ENCODE results near the gene AK5.
A peak's percentile ranks its signal among the peaks of the same experiment; 100 is the strongest.

AK5 gene

DNA sequence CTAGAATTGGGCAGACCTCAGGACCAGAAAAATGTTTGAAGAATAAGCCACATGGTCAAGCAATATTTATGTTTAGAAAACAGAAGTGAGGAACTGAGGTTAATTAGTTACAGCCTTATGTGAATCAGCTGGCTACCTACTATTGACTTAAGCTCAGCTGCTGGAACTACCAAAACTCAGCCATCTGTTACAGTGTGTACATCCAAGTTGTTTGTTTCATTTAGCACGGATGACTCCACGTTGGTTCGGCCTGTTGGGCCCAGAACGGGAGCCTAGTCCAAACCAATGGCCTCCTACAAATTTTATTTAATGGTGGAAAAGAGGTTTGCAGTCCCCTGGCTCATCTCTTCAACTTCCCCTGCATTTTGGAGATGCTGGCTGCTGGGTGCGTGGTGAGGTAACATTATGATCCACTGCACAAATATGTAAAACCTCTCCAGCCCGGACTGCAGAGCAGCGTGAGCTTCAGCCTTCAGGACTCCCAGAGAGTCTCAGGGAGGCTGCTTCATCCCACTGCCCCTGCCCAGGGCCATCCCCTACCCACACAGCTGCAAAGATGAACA lies 257.2 kb downstream of the AK5 start:
- H3K27me3 ChIP-seq (replicated peaks; ENCODE audit: insufficient read depth, low read length), result no peaks in the 10 kb centered on the region
- DNase-seq, result no peak
- no peaks in the 10 kb centered on the region for H3K9me3 ChIP-seq (replicated peaks; ENCODE audit: insufficient read depth, low read length)
- H3K36me3 ChIP-seq (replicated peaks; ENCODE audit: insufficient read depth, low read length), result no peaks in the 10 kb centered on the region
- no peaks in the 10 kb centered on the region for H3F3A ChIP-seq (ENCODE audit: insufficient read depth, low read length)
- H3K4me3 ChIP-seq (ENCODE audit: low read length), result no peak overlapping the region
- 0 out of 2 replicates have a peak, but pooled peaks cover 5% of the 10 kb centered on the region for H3K4me1 ChIP-seq (ENCODE audit: low read length)
- no peaks in the 10 kb centered on the region for H3K9me2 ChIP-seq (replicated peaks; ENCODE audit: insufficient read depth, low read length)
- H4K20me1 ChIP-seq (ENCODE audit: insufficient read depth, low read length), result no peaks in the 10 kb centered on the region
- no peak overlapping the region for H2AFZ ChIP-seq (ENCODE audit: low read length)
- no peak overlapping the region for H3K27ac ChIP-seq (ENCODE audit: low read length)
- H3K79me2 ChIP-seq (ENCODE audit: low read length), result no peaks in the 10 kb centered on the region
- H3K4me2 ChIP-seq (ENCODE audit: low read depth, low read length), result no peak overlapping the region
- TF ChIP-seq, protein P1, sequence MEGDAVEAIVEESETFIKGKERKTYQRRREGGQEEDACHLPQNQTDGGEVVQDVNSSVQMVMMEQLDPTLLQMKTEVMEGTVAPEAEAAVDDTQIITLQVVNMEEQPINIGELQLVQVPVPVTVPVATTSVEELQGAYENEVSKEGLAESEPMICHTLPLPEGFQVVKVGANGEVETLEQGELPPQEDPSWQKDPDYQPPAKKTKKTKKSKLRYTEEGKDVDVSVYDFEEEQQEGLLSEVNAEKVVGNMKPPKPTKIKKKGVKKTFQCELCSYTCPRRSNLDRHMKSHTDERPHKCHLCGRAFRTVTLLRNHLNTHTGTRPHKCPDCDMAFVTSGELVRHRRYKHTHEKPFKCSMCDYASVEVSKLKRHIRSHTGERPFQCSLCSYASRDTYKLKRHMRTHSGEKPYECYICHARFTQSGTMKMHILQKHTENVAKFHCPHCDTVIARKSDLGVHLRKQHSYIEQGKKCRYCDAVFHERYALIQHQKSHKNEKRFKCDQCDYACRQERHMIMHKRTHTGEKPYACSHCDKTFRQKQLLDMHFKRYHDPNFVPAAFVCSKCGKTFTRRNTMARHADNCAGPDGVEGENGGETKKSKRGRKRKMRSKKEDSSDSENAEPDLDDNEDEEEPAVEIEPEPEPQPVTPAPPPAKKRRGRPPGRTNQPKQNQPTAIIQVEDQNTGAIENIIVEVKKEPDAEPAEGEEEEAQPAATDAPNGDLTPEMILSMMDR (IDR thresholded peaks at IDR 0.05; ENCODE audit: low read length), result no peak
- TF ChIP-seq EZH2phosphoT487 (IDR thresholded peaks at IDR 0.05; ENCODE audit: low read length) (no peak), EZH2 (optimal IDR thresholded peaks at IDR 0.05; ENCODE audit: low read depth, low read length) (no peak)
- no peak overlapping the region for H3K9ac ChIP-seq (ENCODE audit: low read length)

DNA sequence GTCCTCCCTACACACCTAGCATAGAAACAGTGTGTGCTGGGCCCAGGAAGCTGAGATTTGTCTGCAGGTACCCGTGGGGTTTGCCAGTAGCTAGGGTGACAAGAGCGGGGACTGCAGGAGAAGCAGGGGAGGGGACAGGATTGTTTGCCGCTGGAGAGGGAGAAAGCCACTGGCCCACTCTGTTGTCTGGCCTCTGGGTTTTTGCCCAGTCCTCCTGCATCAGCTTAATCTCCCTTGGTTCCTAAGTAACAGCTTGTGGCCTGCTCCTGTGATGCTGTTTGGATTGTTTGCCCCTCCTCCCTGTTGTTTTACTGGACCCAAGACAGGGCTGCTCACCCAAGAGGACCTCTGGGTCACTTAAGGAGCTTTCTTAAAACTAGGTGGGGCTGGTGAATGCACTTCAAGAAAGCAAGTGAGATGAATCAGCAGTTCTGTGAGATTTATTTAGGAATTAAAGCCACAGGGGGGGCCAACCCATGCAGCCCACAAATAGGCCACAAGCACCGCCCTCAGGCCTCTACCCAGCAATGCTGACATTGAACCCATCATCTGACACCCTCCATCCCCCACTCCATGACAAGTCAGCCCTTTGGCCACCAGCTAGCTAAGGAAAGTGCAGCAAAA lies 257.8 kb downstream of the AK5 start:
- no peak overlapping the region for H3K4me3 ChIP-seq (ENCODE audit: low read length)
- no peak overlapping the region for H3K27ac ChIP-seq (ENCODE audit: low read length)
- no peaks in the 10 kb centered on the region for H4K20me1 ChIP-seq (ENCODE audit: insufficient read depth, low read length)
- no peaks in the 10 kb centered on the region for H3K27me3 ChIP-seq (replicated peaks; ENCODE audit: insufficient read depth, low read length)
- peak overlapping the region; percentile 57; the same call in 1 of the 2 replicates for H2AFZ ChIP-seq (ENCODE audit: low read length)
- H3K9ac ChIP-seq (ENCODE audit: low read length), result no peak overlapping the region
- no peak for TF ChIP-seq EZH2phosphoT487 (IDR thresholded peaks at IDR 0.05; ENCODE audit: low read length)
- TF ChIP-seq EZH2 (optimal IDR thresholded peaks at IDR 0.05; ENCODE audit: low read depth, low read length), result no peak
- TF ChIP-seq, protein P1 (IDR thresholded peaks at IDR 0.05; ENCODE audit: low read length), result no peak
- no peaks in the 10 kb centered on the region for H3K36me3 ChIP-seq (replicated peaks; ENCODE audit: insufficient read depth, low read length)
- H3K79me2 ChIP-seq (ENCODE audit: low read length), result no peaks in the 10 kb centered on the region
- no peak overlapping the region for H3K4me2 ChIP-seq (ENCODE audit: low read depth, low read length)
- 0 out of 2 replicates have a peak, but pooled peaks cover 5% of the 10 kb centered on the region for H3K4me1 ChIP-seq (ENCODE audit: low read length)
- H3K9me2 ChIP-seq (replicated peaks; ENCODE audit: insufficient read depth, low read length), result no peaks in the 10 kb centered on the region
- DNase-seq, result peak; percentile 18
- H3F3A ChIP-seq (ENCODE audit: insufficient read depth, low read length), result no peaks in the 10 kb centered on the region
- H3K9me3 ChIP-seq (replicated peaks; ENCODE audit: insufficient read depth, low read length), result no peaks in the 10 kb centered on the region

DNA sequence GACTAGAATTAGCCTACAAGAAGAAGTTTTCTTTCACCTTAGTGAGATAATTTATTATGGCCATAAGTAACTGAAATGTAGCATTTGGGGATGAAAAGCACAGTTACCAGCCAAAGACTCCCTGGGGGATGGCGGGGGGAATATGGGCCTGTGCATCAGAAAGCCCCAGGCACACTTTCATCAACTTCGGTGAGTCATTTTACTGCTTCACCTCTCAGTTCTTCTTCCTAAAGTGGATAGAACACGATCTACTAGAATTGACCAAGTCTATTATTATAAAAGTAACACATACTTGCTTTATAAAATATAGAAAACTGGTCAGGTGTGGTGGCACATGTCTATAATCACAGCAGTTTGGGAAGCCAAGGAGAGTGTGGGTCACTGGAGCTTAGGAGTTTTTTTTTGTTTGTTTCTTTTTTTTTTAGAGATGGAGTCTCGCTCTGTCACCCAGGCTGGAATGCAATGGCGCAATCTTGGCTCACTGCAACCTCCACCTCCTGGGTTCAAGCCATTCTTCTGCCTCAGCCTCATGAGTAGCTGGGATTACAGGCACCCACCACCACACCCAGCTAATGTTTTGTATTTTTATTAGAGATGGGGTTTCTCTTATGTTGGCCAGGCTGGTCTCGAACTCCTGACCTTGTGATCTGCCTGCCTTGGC lies 258.8 kb downstream of the AK5 start:
- no peak for DNase-seq
- Histone ChIP-seq H2AFZ (ENCODE audit: low read length) (no peak overlapping the region), H3K4me3 (ENCODE audit: low read length) (no peak overlapping the region), H3F3A (ENCODE audit: insufficient read depth, low read length) (no peaks in the 10 kb centered on the region), H3K27me3 (replicated peaks; ENCODE audit: insufficient read depth, low read length) (no peaks in the 10 kb centered on the region), H3K79me2 (ENCODE audit: low read length) (no peaks in the 10 kb centered on the region), H4K20me1 (ENCODE audit: insufficient read depth, low read length) (no peaks in the 10 kb centered on the region), H3K9me2 (replicated peaks; ENCODE audit: insufficient read depth, low read length) (no peaks in the 10 kb centered on the region), H3K4me2 (ENCODE audit: low read depth, low read length) (no peak overlapping the region), H3K36me3 (replicated peaks; ENCODE audit: insufficient read depth, low read length) (no peaks in the 10 kb centered on the region), H3K9me3 (replicated peaks; ENCODE audit: insufficient read depth, low read length) (no peaks in the 10 kb centered on the region), H3K4me1 (ENCODE audit: low read length) (0 out of 2 replicates have a peak, but pooled peaks cover 5% of the 10 kb centered on the region), H3K9ac (ENCODE audit: low read length) (no peak overlapping the region), H3K27ac (ENCODE audit: low read length) (no peak overlapping the region)
- TF ChIP-seq, protein P1 (IDR thresholded peaks at IDR 0.05; ENCODE audit: low read length), result no peak
- no peak for TF ChIP-seq EZH2phosphoT487 (IDR thresholded peaks at IDR 0.05; ENCODE audit: low read length)
- no peak for TF ChIP-seq EZH2 (optimal IDR thresholded peaks at IDR 0.05; ENCODE audit: low read depth, low read length)

All from MM.1S (cell line).